ENCODE data around the gene CCDC190.

GRCh38 chr1:162861101-162861500, at the start of gene CCDC190:
- TF ChIP-seq, protein P1, sequence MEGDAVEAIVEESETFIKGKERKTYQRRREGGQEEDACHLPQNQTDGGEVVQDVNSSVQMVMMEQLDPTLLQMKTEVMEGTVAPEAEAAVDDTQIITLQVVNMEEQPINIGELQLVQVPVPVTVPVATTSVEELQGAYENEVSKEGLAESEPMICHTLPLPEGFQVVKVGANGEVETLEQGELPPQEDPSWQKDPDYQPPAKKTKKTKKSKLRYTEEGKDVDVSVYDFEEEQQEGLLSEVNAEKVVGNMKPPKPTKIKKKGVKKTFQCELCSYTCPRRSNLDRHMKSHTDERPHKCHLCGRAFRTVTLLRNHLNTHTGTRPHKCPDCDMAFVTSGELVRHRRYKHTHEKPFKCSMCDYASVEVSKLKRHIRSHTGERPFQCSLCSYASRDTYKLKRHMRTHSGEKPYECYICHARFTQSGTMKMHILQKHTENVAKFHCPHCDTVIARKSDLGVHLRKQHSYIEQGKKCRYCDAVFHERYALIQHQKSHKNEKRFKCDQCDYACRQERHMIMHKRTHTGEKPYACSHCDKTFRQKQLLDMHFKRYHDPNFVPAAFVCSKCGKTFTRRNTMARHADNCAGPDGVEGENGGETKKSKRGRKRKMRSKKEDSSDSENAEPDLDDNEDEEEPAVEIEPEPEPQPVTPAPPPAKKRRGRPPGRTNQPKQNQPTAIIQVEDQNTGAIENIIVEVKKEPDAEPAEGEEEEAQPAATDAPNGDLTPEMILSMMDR (conservative IDR thresholded peaks at IDR 0.05; ENCODE audit: low read depth, low read length), result no peak
- TF ChIP-seq POLR2A (IDR thresholded peaks at IDR 0.05; ENCODE audit: low read depth, low read length) (no peak), CHD1 (IDR thresholded peaks at IDR 0.05; ENCODE audit: low read depth, low read length) (no peak), MXI1 (IDR thresholded peaks at IDR 0.05; ENCODE audit: borderline replicate concordance, low read depth, low read length) (no peak), FOS (IDR thresholded peaks at IDR 0.05; ENCODE audit: low read depth, low read length) (no peak), BHLHE40 (IDR thresholded peaks at IDR 0.05; ENCODE audit: low read depth, low read length) (no peak), MAZ (IDR thresholded peaks at IDR 0.05; ENCODE audit: borderline replicate concordance, low read depth, low read length) (no peak), CEBPB (IDR thresholded peaks at IDR 0.05; ENCODE audit: low read depth, low read length) (no peak)

Measured in IMR-90 (cell line).